Activated T-cell treated with anti-CD3 and anti-CD28 coated beads, Interleukin-2, amount 50 U/mL, for 4 hours (primary cell): ENCODE measurements around the gene MCRIP2. TPM values are rescaled to one million over a fixed set of nuclear protein-coding genes. Genes with fewer than 3 reads are reported as not detected.
A peak's percentile ranks its signal among the peaks of the same experiment; 100 is the strongest.

Source experiments
- ATAC-seq, 2 donors: fragments of 200-7000 bp; cut with Tn5 transposase; one replicate each; pipeline ENCODE4 v1.10.0; 2021
- DNase-seq: peaks from one replicate; pipeline ENCODE4 v3.0.0-alpha.2; 2020
- H3K27me3 Mint-ChIP-seq: one replicate; pipeline ENCODE4 v1.8.0; 2021; ENCODE audit warnings: low read depth, mixed read lengths
- H3K36me3 Mint-ChIP-seq: one replicate; pipeline ENCODE4 v1.8.0; 2022; ENCODE audit warnings: mixed read lengths; ENCODE audit not compliant: insufficient read depth
- H3K4me1 Mint-ChIP-seq: one replicate; pipeline ENCODE4 v1.8.0; 2021; ENCODE audit warnings: low read depth, mixed read lengths
- H3K4me3 Mint-ChIP-seq: one replicate; pipeline ENCODE4 v1.8.0; 2021; ENCODE audit warnings: mild to moderate bottlenecking, moderate library complexity, mixed read lengths
- H3K9me3 Mint-ChIP-seq: one replicate; pipeline ENCODE4 v1.8.0; 2021; ENCODE audit warnings: mixed read lengths
- total RNA-seq, 3 donors: library from RNA; stranded (reverse); gene quantifications; one replicate each; pipeline ENCODE4 v1.2.1, GENCODE V29; 2021

The MCRIP2 gene
- total RNA-seq, 3 donors from 2014 or later = 83.1 to 104 (median 88.2) TPM

- no peaks in the 10 kb centered on the region for H3K9me3 Mint-ChIP-seq
- ATAC-seq (no peak), DNase-seq (no peak)
- H3K4me3 Mint-ChIP-seq = no peak overlapping the region
- H3K36me3 Mint-ChIP-seq = no peaks in the 10 kb centered on the region
- peaks cover 10% of the 10 kb centered on the region for H3K4me1 Mint-ChIP-seq
- H3K27me3 Mint-ChIP-seq = no peaks in the 10 kb centered on the region
These were observed 34.8 kb upstream of the MCRIP2 start for GRCh38 chr16:606656-607307.

DNA sequence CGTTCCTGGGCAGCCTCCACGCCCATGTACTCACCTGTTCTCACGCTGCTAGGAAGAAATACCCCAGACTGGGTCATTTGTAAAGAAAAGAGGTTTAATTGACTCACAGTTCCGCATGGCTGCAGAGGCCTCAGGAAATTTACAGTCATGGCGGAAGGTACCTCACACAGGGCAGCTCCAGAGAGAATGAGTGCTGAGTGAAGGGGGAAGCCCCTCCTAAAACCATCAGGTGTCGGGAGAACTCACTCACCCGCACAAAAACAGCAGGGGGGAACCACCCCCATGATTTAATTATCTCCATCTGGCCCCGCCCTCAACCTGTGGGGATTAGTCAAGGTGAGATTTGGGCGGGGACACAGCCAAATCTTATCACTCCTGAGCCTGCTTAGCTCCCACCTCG lies 33.6 kb upstream of the MCRIP2 start:
- Mint-ChIP-seq H3K27me3 (no peaks in the 10 kb centered on the region), H3K9me3 (no peaks in the 10 kb centered on the region), H3K36me3 (no peaks in the 10 kb centered on the region), H3K4me1 (peaks cover 10% of the 10 kb centered on the region), H3K4me3 (no peak overlapping the region)
- DNase-seq (no peak), ATAC-seq (peak; percentile 74 to 78)

DNA sequence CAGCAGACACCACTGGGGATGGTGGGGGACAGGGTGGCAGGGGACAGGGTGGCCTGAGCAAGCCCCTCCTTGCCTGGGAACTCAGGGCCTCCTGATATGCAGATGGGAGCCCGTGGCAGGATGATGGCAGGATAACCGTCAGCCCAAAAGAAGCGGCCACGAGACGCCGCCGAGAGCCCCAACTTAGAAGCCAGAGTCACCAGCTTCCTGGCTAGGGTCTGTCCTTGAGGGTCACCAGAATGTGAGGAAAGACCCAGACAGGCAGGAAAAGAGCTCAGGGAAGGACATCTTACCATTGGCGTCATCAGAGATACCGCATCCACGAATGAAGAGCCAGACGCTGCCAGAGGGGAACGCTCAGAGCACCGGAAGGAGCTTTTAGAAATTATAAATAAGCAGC lies 32.3 kb upstream of the MCRIP2 start:
- Mint-ChIP-seq H3K4me1 (peaks cover 8% of the 10 kb centered on the region), H3K27me3 (no peaks in the 10 kb centered on the region), H3K4me3 (no peak overlapping the region), H3K36me3 (peaks cover 4% of the 10 kb centered on the region), H3K9me3 (no peaks in the 10 kb centered on the region)
- ATAC-seq (no peak), DNase-seq (no peak)

GRCh38 chr16:609984-610383 lies 31.6 kb upstream of the MCRIP2 start:
- ATAC-seq (no peak), DNase-seq (no peak)
- no peak overlapping the region for H3K4me3 Mint-ChIP-seq
- H3K36me3 Mint-ChIP-seq = peaks cover 7% of the 10 kb centered on the region
- peaks cover 8% of the 10 kb centered on the region for H3K4me1 Mint-ChIP-seq
- no peaks in the 10 kb centered on the region for H3K27me3 Mint-ChIP-seq
- no peaks in the 10 kb centered on the region for H3K9me3 Mint-ChIP-seq

- Mint-ChIP-seq H3K4me1 (peaks cover 8% of the 10 kb centered on the region), H3K9me3 (no peaks in the 10 kb centered on the region), H3K36me3 (peaks cover 7% of the 10 kb centered on the region), H3K27me3 (no peaks in the 10 kb centered on the region), H3K4me3 (no peak overlapping the region)
- DNase-seq (peak; percentile 57), ATAC-seq (peak; percentile 84)
These were observed 30.9 kb upstream of the MCRIP2 start for GRCh38 chr16:610513-611381.

DNA sequence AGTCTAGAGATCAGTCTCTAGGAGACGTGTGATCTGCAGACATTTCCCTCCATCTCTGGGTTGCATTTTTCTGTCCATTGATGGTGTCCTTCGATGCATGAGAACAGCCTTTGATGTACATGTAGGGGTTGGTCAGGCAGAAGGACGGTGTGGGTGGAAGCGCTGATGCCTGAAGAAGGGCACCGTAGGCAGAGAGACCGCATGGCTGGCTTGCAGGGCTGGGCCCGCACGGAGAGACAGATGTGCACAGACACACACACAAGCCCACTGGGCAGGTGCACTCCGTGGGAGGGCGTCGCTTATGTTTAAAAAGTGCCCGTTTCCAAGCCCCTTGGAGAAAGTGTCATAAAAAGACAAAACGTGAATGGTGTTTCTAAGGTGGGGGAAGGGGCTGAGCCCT lies 26.5 kb upstream of the MCRIP2 start:
- Mint-ChIP-seq H3K4me1 (peaks cover 5% of the 10 kb centered on the region), H3K4me3 (no peak overlapping the region), H3K9me3 (no peaks in the 10 kb centered on the region), H3K27me3 (no peaks in the 10 kb centered on the region), H3K36me3 (peaks cover 7% of the 10 kb centered on the region)
- DNase-seq (no peak), ATAC-seq (no peak)

- H3K27me3 Mint-ChIP-seq = no peaks in the 10 kb centered on the region
These were observed 24.7 kb upstream of the MCRIP2 start for GRCh38 chr16:616733-617586.

GRCh38 chr16:617855-618254 lies 23.8 kb upstream of the MCRIP2 start:
- H3K36me3 Mint-ChIP-seq = peaks cover 7% of the 10 kb centered on the region
- H3K4me3 Mint-ChIP-seq = no peak overlapping the region
- DNase-seq (no peak), ATAC-seq (no peak)
- no peaks in the 10 kb centered on the region for H3K4me1 Mint-ChIP-seq
- H3K27me3 Mint-ChIP-seq = no peaks in the 10 kb centered on the region
- H3K9me3 Mint-ChIP-seq = no peaks in the 10 kb centered on the region

More at GRCh38 chr16:616733-617586, 24.7 kb upstream of the MCRIP2 start:
- Mint-ChIP-seq H3K4me1 (no peaks in the 10 kb centered on the region), H3K36me3 (peaks cover 7% of the 10 kb centered on the region), H3K9me3 (no peaks in the 10 kb centered on the region), H3K4me3 (no peak overlapping the region)
- ATAC-seq (no peak), DNase-seq (no peak)

DNA sequence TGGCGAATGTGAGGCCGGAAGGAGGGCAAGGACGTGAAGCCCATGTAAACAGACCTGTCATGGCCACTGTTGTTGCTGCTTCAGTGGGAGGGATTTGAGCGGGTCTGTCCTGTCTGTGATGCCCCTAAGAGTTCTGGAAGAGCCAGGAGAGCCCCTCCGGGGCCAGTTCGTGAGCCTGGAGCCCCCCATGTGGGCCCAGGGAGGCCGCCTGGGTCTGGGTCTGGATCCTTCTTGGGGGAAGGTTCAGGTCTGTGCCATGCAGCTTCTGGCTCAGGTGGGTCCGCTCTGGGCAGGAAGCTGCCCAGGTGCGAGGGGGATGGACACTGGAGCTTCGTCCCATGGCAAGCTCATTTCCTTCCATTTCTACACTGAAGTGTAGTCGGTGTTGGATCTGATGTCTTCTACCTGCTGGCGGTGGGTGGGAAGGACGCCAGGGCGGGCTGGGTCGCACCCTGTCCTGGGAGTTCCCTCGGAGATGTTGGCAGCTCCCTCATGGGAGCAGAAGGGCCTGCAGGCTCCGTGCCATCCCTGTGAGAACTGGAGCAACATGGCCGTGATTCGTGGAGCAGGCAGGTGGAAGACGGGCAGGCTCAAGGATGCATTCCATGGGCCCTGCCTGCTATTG lies 22.0 kb upstream of the MCRIP2 start:
- Mint-ChIP-seq H3K4me1 (no peaks in the 10 kb centered on the region), H3K27me3 (no peaks in the 10 kb centered on the region), H3K36me3 (peaks cover 2% of the 10 kb centered on the region), H3K9me3 (no peaks in the 10 kb centered on the region), H3K4me3 (no peak overlapping the region)
- ATAC-seq (no peak), DNase-seq (no peak)

DNA sequence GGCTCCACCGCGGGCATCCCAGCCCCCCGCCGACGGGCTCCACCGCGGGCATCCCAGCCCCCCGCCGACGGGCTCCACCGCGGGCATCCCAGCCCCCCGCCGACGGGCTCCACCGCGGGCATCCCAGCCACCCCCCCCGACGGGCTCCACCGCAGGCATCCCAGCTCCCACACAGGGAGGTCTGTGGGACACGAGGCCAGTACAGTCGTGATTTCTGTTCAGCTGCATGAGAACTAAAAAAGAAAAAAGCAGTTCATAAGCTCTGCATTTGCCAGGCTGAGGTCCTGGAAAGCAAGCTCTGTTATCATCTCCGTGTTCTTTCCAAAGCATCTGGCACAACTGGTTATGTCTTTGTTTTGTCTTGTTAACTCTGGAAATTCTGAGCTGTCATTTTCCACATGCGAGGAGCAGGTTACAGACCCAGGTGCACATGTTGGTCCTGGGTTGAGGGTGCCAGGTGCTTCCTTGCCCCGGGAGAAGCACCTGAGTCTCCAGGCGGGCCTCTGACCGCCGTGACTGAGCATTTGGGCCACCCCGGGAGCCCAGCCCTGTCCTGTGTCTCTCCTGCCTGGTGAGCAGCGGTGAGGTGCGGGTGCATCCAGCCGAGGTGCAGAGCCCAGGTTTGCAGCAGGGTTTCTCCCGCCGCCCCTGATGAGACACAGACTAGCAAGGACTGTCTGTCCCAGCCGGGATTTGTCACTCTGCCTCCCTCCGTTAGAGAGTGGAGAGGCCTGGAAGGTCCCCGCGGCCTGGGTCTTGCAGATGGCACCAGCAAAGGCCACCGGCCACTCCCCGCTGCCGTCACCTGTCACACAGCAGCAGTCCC lies 20.7 kb upstream of the MCRIP2 start:
- Mint-ChIP-seq H3K4me1 (no peaks in the 10 kb centered on the region), H3K9me3 (no peaks in the 10 kb centered on the region), H3K4me3 (no peak overlapping the region), H3K27me3 (no peaks in the 10 kb centered on the region), H3K36me3 (no peaks in the 10 kb centered on the region)
- DNase-seq = no peak
- ATAC-seq = no peak

DNA sequence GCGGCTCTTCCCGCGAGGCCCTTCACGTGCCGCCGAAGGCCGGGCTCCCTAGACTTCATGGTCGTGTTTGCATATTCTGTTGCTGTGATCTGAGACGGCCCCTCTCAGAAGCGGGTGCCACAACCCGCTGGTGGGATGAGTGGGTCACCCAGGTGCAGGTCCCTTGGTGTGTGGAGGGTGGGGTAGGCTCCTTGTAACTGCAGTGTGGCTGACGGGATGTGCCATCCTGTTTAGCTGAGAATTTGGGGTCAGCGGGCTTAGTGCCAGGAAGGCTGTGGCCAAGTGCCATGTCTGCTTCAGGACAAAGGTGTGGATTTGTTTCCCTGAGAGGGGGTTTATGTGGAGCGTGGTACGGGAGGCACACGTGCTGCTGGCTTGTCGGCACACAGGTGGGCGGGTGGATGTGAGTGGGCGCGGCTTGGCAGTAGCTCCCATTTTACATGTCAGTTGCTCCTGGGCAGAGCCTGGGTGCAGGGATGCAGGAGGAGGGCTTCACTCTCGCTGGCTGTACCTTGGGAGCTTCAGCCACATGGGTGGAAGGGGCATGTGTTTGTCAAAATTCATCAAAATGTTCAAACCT lies 20.0 kb upstream of the MCRIP2 start:
- no peak for ATAC-seq
- no peaks in the 10 kb centered on the region for H3K4me1 Mint-ChIP-seq
- no peaks in the 10 kb centered on the region for H3K36me3 Mint-ChIP-seq
- H3K9me3 Mint-ChIP-seq = no peaks in the 10 kb centered on the region
- no peaks in the 10 kb centered on the region for H3K27me3 Mint-ChIP-seq
- H3K4me3 Mint-ChIP-seq = no peak overlapping the region
- no peak for DNase-seq

DNA sequence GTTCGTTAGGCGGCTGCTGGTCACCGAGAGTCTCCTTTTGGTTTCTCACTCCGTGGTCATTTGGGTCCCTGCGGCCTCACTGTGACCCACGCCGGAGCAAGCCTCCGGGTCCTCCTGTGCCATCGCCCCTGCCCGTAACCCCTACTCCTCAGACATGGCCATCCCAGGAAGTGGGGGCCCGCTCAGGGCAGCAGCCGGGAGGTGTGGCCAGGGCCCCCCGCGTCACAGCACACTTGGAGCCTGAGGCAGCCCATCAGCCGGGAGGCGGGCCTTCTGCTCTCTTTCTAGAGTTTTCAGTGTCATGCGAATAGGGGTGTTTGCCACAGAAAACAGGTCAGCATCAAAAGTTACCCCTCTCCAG lies 18.7 kb upstream of the MCRIP2 start:
- no peak overlapping the region for H3K4me3 Mint-ChIP-seq
- H3K27me3 Mint-ChIP-seq = no peaks in the 10 kb centered on the region
- no peaks in the 10 kb centered on the region for H3K9me3 Mint-ChIP-seq
- DNase-seq = no peak
- no peak for ATAC-seq
- no peaks in the 10 kb centered on the region for H3K36me3 Mint-ChIP-seq
- no peaks in the 10 kb centered on the region for H3K4me1 Mint-ChIP-seq

DNA sequence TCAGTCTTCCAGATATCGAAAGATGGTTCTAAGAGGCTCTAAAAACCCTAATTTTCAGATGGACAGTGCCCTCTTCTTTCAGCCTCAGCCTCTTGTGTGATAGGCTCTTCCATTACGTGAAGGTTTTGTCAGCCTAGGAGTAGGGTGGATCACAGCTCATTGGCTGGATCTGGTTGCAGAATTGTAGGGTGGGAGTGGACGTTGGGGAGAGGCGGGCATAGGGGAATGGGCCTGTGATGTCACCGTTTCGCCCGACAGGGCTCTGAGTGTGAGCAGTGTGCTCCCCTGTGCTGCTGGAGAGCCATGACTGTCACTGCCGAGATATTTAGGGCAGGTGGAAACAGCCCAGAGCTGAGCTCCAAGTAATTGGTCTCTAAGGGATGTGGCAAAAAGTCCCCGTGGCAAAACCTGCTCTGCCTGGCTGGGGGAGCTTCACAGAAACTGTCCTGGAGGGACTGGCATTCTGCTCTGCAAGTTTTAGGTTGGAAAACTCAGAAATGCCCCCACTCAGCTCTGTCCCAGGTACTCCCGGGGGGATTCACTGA lies 17.0 kb upstream of the MCRIP2 start:
- H3K9me3 Mint-ChIP-seq = no peaks in the 10 kb centered on the region
- no peak overlapping the region for H3K4me3 Mint-ChIP-seq
- no peaks in the 10 kb centered on the region for H3K27me3 Mint-ChIP-seq
- ATAC-seq (no peak), DNase-seq (no peak)
- H3K4me1 Mint-ChIP-seq = no peaks in the 10 kb centered on the region
- H3K36me3 Mint-ChIP-seq = no peaks in the 10 kb centered on the region
